ENCODE results near the gene GABPB1. TPM values are rescaled to one million over a fixed set of nuclear protein-coding genes. Genes with fewer than 3 reads are reported as not detected.

The GABPB1 gene
- total RNA-seq, 6 experiments from 2014 or later: 5.4 to 10.5 (median 9.4) TPM

DNA sequence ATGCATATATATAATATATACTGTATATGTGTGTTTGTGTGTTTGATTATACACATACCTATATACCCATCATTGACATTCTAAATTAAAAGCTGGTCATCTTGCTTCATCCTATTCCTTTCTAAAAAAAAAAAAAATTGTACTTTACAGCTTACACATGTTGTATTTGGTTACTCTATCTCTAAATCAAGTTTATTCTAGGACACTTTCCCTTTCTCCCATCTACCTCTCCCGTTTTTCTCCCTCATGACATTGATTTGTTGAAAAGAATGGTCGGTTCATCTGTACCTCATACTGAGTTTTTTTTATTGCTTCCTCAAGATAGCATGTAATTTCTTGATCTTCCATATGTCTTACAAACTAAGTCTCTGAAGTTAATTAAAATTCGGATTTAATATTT, 26.9 kb downstream of the GABPB1 start:
- 51% methylated on average over 3 of the region's 3 CpGs for WGBS (ENCODE audit: insufficient coverage, low coverage, low lambda C conversion rate, missing lambda C conversion rate)
- TF ChIP-seq, protein P1, sequence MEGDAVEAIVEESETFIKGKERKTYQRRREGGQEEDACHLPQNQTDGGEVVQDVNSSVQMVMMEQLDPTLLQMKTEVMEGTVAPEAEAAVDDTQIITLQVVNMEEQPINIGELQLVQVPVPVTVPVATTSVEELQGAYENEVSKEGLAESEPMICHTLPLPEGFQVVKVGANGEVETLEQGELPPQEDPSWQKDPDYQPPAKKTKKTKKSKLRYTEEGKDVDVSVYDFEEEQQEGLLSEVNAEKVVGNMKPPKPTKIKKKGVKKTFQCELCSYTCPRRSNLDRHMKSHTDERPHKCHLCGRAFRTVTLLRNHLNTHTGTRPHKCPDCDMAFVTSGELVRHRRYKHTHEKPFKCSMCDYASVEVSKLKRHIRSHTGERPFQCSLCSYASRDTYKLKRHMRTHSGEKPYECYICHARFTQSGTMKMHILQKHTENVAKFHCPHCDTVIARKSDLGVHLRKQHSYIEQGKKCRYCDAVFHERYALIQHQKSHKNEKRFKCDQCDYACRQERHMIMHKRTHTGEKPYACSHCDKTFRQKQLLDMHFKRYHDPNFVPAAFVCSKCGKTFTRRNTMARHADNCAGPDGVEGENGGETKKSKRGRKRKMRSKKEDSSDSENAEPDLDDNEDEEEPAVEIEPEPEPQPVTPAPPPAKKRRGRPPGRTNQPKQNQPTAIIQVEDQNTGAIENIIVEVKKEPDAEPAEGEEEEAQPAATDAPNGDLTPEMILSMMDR (IDR thresholded peaks at IDR 0.05): no peak
- no peak for TF ChIP-seq POLR2A (IDR thresholded peaks at IDR 0.05)

DNA sequence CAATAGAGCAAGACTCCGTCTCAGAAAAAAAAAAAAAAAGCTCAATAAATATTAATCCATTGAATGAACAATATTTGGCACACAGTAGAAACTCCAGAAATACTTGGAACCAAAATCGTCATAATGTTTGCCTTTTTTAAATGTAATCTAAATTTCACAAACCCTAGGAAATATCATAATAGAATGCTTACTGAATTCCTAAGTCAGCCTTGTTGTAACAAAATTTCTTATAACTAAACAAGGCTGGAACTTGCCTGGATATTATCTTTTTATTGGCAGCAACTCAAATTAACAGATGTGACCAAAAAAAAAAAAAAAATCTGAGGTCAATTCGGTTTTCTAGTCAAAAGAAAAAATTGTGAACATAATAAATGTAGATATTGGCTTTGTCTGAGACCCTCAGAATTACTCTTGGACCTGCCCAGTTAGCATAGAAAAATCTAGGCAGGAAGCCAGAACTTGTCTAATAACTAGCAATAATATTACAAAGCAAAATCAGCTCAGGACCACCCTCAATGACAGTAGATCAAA, 33.3 kb downstream of the GABPB1 start:
- H3K27ac ChIP-seq: no peak overlapping the region
- WGBS (ENCODE audit: insufficient coverage, low coverage, low lambda C conversion rate, missing lambda C conversion rate): 49% methylated on average over 3 of the region's 3 CpGs
- no peaks in the 10 kb centered on the region for H3K27me3 ChIP-seq
- H3K36me3 ChIP-seq: no peaks in the 10 kb centered on the region
- H3K9me3 ChIP-seq: no peaks in the 10 kb centered on the region
- no peak for TF ChIP-seq POLR2A (IDR thresholded peaks at IDR 0.05)
- TF ChIP-seq, protein P1 (IDR thresholded peaks at IDR 0.05): no peak
- no peak overlapping the region for H3K4me3 ChIP-seq
- intact Hi-C loops (cut with DNase I): no loop called here
- no peaks in the 10 kb centered on the region for H3K4me1 ChIP-seq
- ATAC-seq (no peak), DNase-seq (no peak)

More for the DNA sequence above, 26.9 kb downstream of the GABPB1 start:
- Histone ChIP-seq H3K27ac (peak overlapping the region in 1 of 3 donors; percentile 2), H3K4me3 (no peak overlapping the region), H3K27me3 (no peaks in the 10 kb centered on the region), H3K36me3 (no peaks in the 10 kb centered on the region), H3K4me1 (no peaks in the 10 kb centered on the region), H3K9me3 (no peaks in the 10 kb centered on the region)
- DNase-seq (no peak), ATAC-seq (peak in 3 of 4 donors; percentile 41 to 58 (median 48))
- intact Hi-C loops (cut with DNase I): no loop called here

DNA sequence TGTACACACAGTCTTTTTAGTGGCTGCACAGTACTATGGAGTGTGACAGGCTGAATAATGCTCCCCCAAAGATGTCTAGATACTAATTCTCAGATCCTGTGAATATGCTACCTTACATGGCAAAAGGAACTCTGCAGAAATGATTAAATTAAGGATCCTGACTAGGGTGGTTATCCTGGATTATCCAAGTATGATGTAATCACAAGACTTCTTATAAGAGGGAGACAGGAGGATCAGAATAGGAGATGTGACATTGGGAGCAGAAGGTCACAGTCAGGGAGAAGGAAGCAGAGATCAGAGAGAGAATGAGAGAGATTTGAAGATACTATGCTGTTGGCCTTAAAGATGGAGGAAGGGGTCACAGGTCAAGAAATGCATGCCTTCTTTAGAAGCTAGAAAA, 34.5 kb downstream of the GABPB1 start:
- DNase-seq (no peak), ATAC-seq (no peak)
- TF ChIP-seq, protein P1 (IDR thresholded peaks at IDR 0.05): no peak
- TF ChIP-seq POLR2A (IDR thresholded peaks at IDR 0.05): no peak

DNA sequence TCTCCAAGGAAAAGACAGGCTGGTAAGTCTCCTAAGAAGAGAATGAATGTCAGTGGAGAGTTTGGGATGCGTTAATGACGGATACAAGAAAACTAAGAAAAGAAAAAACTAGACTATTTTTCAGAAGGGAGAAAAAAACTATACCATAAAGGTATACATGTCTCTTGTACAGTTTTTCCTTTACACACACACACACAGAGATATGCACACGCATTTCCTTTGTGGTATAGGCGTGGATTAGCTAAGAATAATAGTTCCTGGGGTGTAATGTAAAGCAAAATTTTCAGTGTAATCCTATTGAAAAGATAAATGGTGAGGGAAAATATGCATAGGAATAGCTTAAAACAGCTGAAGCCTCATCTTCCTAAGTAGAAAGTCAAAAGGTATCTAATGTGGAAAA, 36.3 kb downstream of the GABPB1 start:
- ATAC-seq (no peak), DNase-seq (no peak)
- Histone ChIP-seq H3K4me3 (no peak overlapping the region), H3K27ac (no peak overlapping the region), H3K36me3 (no peaks in the 10 kb centered on the region), H3K27me3 (no peaks in the 10 kb centered on the region), H3K9me3 (no peaks in the 10 kb centered on the region), H3K4me1 (no peaks in the 10 kb centered on the region)
- intact Hi-C loops (cut with DNase I): no loop called here
- WGBS (ENCODE audit: insufficient coverage, low coverage, low lambda C conversion rate, missing lambda C conversion rate): 69% methylated on average over 3 of the region's 4 CpGs
- no peak for TF ChIP-seq POLR2A (IDR thresholded peaks at IDR 0.05)
- TF ChIP-seq, protein P1 (IDR thresholded peaks at IDR 0.05): no peak

More for the DNA sequence above, 34.5 kb downstream of the GABPB1 start:
- no peaks in the 10 kb centered on the region for H3K9me3 ChIP-seq
- no peaks in the 10 kb centered on the region for H3K4me1 ChIP-seq
- no peaks in the 10 kb centered on the region for H3K36me3 ChIP-seq
- no peak overlapping the region for H3K27ac ChIP-seq
- intact Hi-C loops (cut with DNase I): no loop called here
- no peak overlapping the region for H3K4me3 ChIP-seq
- H3K27me3 ChIP-seq: no peaks in the 10 kb centered on the region
